ENCODE data around the gene CCDC188.

DNA sequence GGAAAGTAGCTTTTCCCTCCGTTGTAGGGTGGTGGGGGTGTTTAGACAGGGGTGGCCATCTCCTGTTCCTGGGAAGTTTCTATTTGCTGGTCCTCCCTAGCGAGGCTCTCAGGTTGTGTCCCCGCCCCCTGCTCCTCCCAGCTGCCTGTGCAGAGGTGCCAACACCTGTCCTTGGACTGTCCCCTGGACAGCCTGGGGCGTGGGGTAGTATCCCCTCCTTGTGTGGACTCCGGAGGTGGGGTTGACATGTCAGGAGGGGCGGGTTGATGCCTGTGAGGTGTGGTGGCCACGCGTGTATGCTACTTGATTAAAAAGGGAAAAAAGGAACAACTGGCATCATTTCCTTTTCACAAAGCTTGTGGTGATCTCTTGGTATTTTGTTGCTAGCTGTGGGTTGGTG lies 49.2 kb downstream of the CCDC188 start:
- TF ChIP-seq, protein P1, sequence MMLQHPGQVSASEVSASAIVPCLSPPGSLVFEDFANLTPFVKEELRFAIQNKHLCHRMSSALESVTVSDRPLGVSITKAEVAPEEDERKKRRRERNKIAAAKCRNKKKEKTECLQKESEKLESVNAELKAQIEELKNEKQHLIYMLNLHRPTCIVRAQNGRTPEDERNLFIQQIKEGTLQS (IDR thresholded peaks at IDR 0.05): no peak
- TF ChIP-seq RAD21 (IDR thresholded peaks at IDR 0.05): no peak
- TF ChIP-seq SP1 (IDR thresholded peaks at IDR 0.05): no peak
- TF ChIP-seq, protein P2, sequence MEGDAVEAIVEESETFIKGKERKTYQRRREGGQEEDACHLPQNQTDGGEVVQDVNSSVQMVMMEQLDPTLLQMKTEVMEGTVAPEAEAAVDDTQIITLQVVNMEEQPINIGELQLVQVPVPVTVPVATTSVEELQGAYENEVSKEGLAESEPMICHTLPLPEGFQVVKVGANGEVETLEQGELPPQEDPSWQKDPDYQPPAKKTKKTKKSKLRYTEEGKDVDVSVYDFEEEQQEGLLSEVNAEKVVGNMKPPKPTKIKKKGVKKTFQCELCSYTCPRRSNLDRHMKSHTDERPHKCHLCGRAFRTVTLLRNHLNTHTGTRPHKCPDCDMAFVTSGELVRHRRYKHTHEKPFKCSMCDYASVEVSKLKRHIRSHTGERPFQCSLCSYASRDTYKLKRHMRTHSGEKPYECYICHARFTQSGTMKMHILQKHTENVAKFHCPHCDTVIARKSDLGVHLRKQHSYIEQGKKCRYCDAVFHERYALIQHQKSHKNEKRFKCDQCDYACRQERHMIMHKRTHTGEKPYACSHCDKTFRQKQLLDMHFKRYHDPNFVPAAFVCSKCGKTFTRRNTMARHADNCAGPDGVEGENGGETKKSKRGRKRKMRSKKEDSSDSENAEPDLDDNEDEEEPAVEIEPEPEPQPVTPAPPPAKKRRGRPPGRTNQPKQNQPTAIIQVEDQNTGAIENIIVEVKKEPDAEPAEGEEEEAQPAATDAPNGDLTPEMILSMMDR (IDR thresholded peaks at IDR 0.05; ENCODE audit: low read depth, low read length, missing input control): no peak
- TF ChIP-seq, protein P3, sequence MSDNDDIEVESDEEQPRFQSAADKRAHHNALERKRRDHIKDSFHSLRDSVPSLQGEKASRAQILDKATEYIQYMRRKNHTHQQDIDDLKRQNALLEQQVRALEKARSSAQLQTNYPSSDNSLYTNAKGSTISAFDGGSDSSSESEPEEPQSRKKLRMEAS (IDR thresholded peaks at IDR 0.05): no peak
- no peak for TF ChIP-seq FOXA1 (IDR thresholded peaks at IDR 0.05)
- no peak for TF ChIP-seq GABPA (IDR thresholded peaks at IDR 0.05 in 1 of 2, conservative IDR thresholded peaks at IDR 0.05 in 1 of 2)
- TF ChIP-seq, protein P4, sequence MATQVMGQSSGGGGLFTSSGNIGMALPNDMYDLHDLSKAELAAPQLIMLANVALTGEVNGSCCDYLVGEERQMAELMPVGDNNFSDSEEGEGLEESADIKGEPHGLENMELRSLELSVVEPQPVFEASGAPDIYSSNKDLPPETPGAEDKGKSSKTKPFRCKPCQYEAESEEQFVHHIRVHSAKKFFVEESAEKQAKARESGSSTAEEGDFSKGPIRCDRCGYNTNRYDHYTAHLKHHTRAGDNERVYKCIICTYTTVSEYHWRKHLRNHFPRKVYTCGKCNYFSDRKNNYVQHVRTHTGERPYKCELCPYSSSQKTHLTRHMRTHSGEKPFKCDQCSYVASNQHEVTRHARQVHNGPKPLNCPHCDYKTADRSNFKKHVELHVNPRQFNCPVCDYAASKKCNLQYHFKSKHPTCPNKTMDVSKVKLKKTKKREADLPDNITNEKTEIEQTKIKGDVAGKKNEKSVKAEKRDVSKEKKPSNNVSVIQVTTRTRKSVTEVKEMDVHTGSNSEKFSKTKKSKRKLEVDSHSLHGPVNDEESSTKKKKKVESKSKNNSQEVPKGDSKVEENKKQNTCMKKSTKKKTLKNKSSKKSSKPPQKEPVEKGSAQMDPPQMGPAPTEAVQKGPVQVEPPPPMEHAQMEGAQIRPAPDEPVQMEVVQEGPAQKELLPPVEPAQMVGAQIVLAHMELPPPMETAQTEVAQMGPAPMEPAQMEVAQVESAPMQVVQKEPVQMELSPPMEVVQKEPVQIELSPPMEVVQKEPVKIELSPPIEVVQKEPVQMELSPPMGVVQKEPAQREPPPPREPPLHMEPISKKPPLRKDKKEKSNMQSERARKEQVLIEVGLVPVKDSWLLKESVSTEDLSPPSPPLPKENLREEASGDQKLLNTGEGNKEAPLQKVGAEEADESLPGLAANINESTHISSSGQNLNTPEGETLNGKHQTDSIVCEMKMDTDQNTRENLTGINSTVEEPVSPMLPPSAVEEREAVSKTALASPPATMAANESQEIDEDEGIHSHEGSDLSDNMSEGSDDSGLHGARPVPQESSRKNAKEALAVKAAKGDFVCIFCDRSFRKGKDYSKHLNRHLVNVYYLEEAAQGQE (IDR thresholded peaks at IDR 0.05): no peak
- peak; percentile 30 for TF ChIP-seq YY1 (IDR thresholded peaks at IDR 0.05)

Data from liver (tissue), 3 donors.